IPS-18c (cell line): ENCODE results near the gene DNM2.

Experiments
- H3K4me3 ChIP-seq: 2 replicates; pipeline ENCODE4 v1.7.0; 2013; ENCODE audit warnings: low read depth, mild to moderate bottlenecking, low read length, moderate library complexity; ENCODE audit not compliant: insufficient read depth
- H3K9me3 ChIP-seq: one replicate; pipeline ENCODE4 v1.6.1; 2013; ENCODE audit warnings: mild to moderate bottlenecking, low read length, moderate library complexity; ENCODE audit not compliant: control insufficient read depth, insufficient read depth

Gene DNM2

DNA sequence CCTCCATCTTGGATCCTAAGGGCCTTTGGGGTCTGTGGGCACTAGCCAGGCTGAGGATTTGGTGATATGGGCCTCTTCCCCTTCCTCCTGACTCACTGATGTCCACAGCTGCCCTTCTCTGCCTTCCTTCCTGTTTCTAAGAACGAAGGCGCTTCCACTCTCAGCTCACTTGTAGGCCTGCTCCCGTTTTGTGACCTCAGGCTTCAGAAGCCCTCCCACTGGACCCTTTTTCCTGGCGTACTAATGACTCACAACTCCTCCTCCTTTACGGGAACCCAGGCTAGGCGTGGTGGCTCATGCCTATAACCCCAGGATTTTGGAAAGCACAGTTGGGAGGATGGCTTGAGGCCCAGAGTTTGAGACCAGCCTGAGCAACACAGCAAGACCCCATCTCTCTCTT is 62.5 kb downstream of the DNM2 start:
- H3K9me3 ChIP-seq = no peaks in the 10 kb centered on the region

GRCh38 chr19:10782795-10783194 is 64.9 kb downstream of the DNM2 start:
- no peaks in the 10 kb centered on the region for H3K9me3 ChIP-seq
- no peak overlapping the region for H3K4me3 ChIP-seq

More for the DNA sequence above, 62.5 kb downstream of the DNM2 start:
- H3K4me3 ChIP-seq = no peak overlapping the region

- Histone ChIP-seq H3K4me3 (no peak overlapping the region), H3K9me3 (no peaks in the 10 kb centered on the region)
These were observed 66.4 kb downstream of the DNM2 start for GRCh38 chr19:10784257-10784656.

GRCh38 chr19:10788146-10788545 is 70.3 kb downstream of the DNM2 start:
- Histone ChIP-seq H3K9me3 (no peaks in the 10 kb centered on the region), H3K4me3 (no peak overlapping the region)

GRCh38 chr19:10789866-10790265 is 72.0 kb downstream of the DNM2 start:
- Histone ChIP-seq H3K9me3 (no peaks in the 10 kb centered on the region), H3K4me3 (no peak overlapping the region)

- Histone ChIP-seq H3K4me3 (no peak overlapping the region), H3K9me3 (no peaks in the 10 kb centered on the region)
These were observed 78.8 kb downstream of the DNM2 start for GRCh38 chr19:10796653-10797052.

DNA sequence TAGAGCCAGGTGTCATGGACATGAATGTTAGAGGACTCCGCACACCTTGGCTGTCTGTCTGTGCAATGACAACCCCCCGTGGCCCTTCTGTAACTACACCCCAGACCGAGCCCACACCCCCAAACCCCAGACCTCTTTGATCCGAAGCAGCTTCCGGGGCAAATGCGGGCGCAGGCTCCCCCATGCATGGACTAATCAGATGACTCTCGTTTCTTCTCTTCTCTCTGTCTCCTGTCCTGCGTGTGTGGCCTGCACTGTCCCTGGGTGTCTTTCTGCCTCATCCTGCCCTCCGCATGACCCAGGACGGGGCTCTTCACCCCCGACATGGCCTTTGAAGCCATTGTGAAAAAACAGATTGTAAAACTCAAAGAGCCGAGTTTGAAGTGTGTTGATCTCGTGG is 79.2 kb downstream of the DNM2 start:
- H3K4me3 ChIP-seq = no peak overlapping the region
- H3K9me3 ChIP-seq = no peaks in the 10 kb centered on the region

GRCh38 chr19:10797541-10798256 is 79.8 kb downstream of the DNM2 start:
- Histone ChIP-seq H3K9me3 (no peaks in the 10 kb centered on the region), H3K4me3 (no peak overlapping the region)

- Histone ChIP-seq H3K9me3 (no peaks in the 10 kb centered on the region), H3K4me3 (no peak overlapping the region)
These were observed 82.6 kb downstream of the DNM2 start for GRCh38 chr19:10800488-10800887.

GRCh38 chr19:10802479-10802878 is 84.6 kb downstream of the DNM2 start:
- H3K9me3 ChIP-seq = no peaks in the 10 kb centered on the region

DNA sequence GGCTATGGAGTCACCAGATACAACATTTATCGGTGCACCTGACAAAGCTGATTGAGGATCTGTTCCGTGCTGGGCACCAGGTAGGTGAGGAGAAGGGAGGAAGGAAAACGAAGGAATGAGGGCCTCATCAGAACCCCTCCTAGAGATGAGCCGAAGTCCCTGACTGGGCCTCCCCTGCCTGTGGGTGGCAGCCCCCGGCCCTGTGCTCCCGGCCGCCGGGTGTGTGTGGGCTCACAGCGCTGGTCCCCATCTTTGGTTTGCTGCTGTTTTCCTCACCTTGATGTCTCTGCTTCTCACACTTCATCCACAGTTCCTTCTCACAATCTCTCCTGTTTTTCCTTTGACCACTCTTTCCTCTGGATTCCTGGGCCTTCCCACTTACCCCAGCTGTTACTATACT is 85.4 kb downstream of the DNM2 start:
- Histone ChIP-seq H3K9me3 (no peaks in the 10 kb centered on the region), H3K4me3 (no peak overlapping the region)

More at GRCh38 chr19:10802479-10802878, 84.6 kb downstream of the DNM2 start:
- H3K4me3 ChIP-seq = no peak overlapping the region

DNA sequence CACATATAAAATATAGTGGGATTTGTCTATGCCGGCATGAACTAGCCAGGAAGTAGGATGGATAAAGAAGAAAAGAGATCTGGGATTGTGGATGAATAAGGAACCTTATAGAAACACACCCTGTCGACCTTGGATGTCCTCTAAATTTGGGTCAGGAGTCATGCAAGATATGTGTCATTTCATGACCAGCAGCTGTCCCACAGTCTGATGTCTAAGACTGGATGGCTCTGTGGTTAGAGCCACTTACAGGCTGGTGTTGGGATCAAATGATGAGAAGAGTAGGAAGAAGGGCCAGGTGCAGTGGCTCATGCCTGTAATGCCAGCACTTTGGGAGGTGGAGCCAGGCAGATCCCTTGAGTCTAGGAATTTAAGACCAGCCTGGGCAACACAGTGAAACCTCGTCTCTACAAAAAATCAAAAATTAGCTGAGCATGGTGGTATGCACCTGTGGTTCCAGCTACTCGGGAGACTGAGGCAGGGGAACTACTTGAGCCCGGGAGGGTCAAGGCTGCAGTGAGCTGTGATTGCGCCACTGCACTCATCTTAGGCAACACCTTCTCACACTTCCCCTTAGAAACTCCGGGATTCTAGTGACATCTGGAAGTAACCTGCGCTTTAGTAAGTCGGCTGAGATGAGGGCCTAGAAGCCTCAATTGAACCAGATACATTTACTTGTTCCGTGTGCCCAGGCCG is 87.3 kb downstream of the DNM2 start:
- H3K4me3 ChIP-seq = no peak overlapping the region
- H3K9me3 ChIP-seq = no peaks in the 10 kb centered on the region

DNA sequence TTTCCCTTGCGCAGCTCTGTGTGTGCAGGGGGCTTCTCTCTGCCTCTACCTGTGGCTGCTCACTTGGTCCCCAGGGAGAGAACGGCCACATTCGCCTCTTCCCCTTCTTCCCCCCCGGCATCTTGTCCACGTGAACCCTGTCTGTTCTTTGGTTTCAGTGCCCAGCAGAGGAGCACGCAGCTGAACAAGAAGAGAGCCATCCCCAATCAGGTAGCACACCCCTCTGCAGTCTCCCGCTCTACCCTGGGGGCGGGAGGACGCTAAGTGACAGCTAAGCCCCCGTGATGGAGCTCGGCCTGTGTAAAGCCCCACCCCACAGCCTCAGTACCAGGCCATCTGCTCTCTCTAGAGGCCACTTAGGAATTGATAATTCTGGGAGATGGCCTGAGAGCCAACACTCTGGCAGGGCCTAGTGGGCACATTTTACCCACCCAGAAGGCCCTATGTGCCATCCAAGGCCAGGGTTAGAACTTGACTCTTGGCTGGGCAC is 87.9 kb downstream of the DNM2 start:
- H3K4me3 ChIP-seq = no peak overlapping the region
- no peaks in the 10 kb centered on the region for H3K9me3 ChIP-seq

DNA sequence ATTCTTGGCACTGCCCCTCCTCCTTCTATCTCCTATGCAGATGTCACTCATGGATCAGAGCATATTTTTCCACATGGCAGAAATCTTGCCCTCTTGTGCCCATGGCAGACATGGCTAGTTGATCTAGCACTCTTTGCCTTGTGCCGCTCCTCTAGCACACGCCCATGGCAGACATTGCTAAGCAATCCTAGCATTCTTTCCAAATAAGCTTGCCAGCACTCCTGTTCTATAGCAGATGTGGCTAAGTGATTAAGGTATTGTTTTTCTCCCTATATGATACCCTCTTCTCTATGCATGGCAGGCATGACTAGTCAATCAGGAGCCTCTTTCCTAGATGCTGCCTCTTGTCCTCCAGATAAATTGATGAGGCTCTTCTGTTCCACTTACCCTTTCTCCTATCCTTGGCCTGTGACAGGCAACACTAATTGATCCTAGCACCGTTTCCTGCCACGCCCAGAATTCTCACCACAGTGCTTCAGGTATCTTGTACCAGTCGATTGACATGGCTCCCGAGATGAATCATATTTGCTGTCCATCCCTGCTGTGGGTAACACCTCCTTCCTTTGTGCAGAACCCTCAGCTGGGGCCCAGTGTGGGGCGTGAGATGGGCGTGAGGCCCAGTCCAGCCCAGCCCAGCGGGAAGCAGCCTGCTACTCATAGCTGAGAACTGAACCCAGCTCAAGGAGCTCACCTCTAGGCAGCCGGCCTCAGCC is 91.2 kb downstream of the DNM2 start:
- Histone ChIP-seq H3K9me3 (no peaks in the 10 kb centered on the region), H3K4me3 (no peak overlapping the region)

DNA sequence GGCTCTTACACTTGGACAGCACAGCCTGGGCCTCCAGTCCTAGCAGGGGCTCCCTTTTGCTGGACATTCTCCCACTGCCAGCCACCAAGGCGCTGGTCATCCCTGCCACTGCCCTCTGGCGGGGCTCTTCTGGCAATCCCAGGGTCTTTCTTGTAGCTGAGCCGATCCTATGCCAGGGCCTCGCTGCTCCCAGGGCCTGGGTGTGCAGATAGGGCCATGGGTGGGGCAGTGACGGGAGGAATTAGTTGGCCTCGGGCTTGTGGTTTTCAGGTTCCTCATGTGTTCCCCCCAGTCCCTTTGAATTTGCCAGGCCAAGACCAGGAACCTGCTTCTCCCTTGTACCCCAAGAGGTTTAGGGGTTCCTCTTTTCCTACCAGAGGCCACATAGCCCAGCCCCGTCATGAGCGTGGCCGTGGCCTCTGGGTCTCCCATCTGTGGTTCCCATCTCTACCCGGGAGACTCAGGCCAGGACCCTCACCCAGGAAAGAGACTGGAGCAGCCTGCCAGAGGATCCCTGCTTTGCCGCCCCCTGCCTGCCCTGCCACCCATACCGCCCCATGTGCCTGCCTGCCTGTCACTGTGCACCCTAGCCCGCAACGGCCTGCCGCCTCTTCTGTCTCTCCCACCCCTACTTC is 91.9 kb downstream of the DNM2 start:
- H3K4me3 ChIP-seq = no peak overlapping the region
- no peaks in the 10 kb centered on the region for H3K9me3 ChIP-seq

GRCh38 chr19:10811391-10812111 is 93.7 kb downstream of the DNM2 start:
- Histone ChIP-seq H3K4me3 (no peak overlapping the region), H3K9me3 (no peaks in the 10 kb centered on the region)

- Histone ChIP-seq H3K9me3 (no peaks in the 10 kb centered on the region), H3K4me3 (no peak overlapping the region)
These were observed 94.3 kb downstream of the DNM2 start for GRCh38 chr19:10812196-10812595.
